Stimulated activated CD4-positive, alpha-beta T cell treated with anti-CD3 and anti-CD28 coated beads, TNF-alpha, amount 100 ng/mL, for 4 hours (primary cell): Measurements from ENCODE around the gene EP400.
A peak's percentile ranks its signal among the peaks of the same experiment; 100 is the strongest.
"Not testable (repeated sequence)": the region's sequence is repeated elsewhere in the genome, so short reads cannot be mapped to it uniquely, and the experiment has no call there.

ENCODE experiments used
- DNase-seq, 3 experiments: peaks; one replicate each; pipeline ENCODE4 v3.0.0-alpha.2; 2020; ENCODE audit warnings: low read depth in 3 of 3

EP400 gene

GRCh38 chr12:132066749-132067148, 117.0 kb downstream of the EP400 start:
- no peak for DNase-seq

GRCh38 chr12:132067182-132067581, 117.4 kb downstream of the EP400 start:
- no peak for DNase-seq

- no peak for DNase-seq
Measured at GRCh38 chr12:132068250-132068649, 118.5 kb downstream of the EP400 start.

GRCh38 chr12:132069336-132069985, 119.7 kb downstream of the EP400 start:
- no peak for DNase-seq

- no peak for DNase-seq
Measured at GRCh38 chr12:132070298-132070697, 120.6 kb downstream of the EP400 start.

GRCh38 chr12:132071040-132071810, 121.5 kb downstream of the EP400 start:
- DNase-seq: no peak

GRCh38 chr12:132071830-132072384, 122.2 kb downstream of the EP400 start:
- DNase-seq: no peak

- DNase-seq: no peak
Measured at GRCh38 chr12:132074216-132074615, 124.5 kb downstream of the EP400 start.

- DNase-seq: no peak
Measured at GRCh38 chr12:132075026-132075713, 125.4 kb downstream of the EP400 start.

DNA sequence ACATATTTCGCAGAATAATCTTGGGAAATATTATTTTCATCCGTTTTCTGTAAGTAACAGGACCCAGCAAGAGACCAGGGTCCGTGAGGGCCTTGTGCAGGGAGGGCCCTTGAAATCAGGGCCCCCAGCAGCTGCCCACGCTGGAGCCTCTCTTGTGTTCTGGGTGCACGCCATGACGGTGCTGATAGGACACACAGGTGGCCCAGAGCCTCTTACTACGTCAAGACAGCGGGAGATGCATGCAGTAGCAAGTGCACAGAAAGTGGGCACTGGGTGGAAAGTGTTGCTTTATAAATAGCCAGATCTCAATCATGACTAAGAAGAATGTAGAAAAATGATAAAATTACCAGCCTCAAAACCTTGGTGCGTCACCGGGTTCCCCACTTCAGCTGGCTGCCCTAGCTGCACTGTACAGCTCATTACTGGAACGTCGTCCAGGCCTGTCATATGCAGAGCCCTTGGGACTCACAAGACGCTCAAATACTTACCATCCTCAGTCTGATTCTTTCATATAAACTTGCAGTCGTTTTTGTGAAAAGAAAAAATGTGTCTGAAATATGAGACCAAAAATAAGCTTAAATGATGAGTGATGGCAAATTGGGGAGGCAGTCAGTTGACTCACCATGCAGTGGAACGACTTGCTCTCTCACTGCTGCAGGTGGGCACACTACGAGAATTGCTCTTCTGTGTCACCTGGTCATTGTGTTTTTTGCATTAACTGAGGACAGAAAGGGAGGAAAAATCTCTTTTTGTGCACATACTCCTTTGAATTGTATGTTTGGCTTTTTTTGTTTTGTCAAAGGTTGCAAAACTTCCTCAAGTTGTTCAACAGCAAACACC, 126.2 kb downstream of the EP400 start:
- DNase-seq: no peak

DNA sequence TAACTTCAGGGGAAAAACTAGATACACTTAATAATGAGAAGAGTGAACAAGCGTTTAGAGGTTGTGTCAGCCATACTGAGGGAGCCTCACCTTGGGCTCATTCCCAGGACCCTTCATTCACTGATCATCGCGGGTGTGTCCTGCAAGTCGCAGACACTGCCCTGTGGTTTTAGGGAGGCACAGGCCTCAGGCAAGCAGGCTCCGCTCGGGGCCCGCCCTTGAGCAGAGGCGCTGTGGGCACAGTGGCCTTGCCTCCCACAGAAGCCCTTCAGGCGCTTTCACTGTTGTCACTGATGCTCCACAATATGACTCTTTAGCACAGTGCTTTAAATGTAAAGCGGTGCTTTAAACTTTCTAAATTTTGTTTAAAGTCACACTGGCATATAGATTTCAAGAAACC, 127.0 kb downstream of the EP400 start:
- no peak for DNase-seq

- no peak for DNase-seq
Measured at GRCh38 chr12:132077322-132078100, 127.8 kb downstream of the EP400 start.

GRCh38 chr12:132078190-132078589, 128.4 kb downstream of the EP400 start:
- DNase-seq: no peak

DNA sequence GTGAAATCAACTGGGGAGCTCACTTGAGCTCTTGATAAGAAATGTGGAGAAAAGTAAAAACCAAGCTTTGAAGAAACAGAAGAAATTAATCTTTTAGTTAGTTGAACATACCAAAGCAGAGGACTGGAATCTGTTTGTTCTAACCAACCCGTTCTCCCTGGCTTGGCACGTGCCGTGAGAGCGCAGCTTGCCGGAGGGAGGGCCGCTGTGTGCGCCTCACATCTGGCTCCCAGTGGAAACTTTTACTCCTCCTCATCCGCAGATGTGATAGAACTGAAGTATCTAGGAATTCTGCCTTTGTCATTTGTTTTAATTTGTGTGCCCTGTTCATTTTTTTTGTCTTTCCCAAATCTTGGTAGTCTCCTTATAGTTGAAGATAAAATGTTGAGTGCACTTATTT, 129.5 kb downstream of the EP400 start:
- no peak for DNase-seq

- no peak for DNase-seq
Measured at GRCh38 chr12:132079695-132080094, 130.0 kb downstream of the EP400 start.

GRCh38 chr12:132080515-132080914, 130.8 kb downstream of the EP400 start:
- DNase-seq: not testable (repeated sequence)

- DNase-seq: no peak
Measured at GRCh38 chr12:132081423-132081822, 131.7 kb downstream of the EP400 start.

GRCh38 chr12:132083614-132083940, 133.8 kb downstream of the EP400 start:
- no peak for DNase-seq

GRCh38 chr12:132083941-132084620, 134.3 kb downstream of the EP400 start:
- peak; percentile 78 to 81 (median 78) for DNase-seq

GRCh38 chr12:132084621-132085290, 135.0 kb downstream of the EP400 start:
- DNase-seq: peak in 2 of 3 experiments; percentile 24 to 25
